Measurements from ENCODE around the gene MSI2. TPM values are rescaled to one million over a fixed set of nuclear protein-coding genes. Genes with fewer than 3 reads are reported as not detected.

MSI2 gene
- total and polyA plus RNA-seq, 12 donors: 32.6 to 411 (median 148) TPM

DNA sequence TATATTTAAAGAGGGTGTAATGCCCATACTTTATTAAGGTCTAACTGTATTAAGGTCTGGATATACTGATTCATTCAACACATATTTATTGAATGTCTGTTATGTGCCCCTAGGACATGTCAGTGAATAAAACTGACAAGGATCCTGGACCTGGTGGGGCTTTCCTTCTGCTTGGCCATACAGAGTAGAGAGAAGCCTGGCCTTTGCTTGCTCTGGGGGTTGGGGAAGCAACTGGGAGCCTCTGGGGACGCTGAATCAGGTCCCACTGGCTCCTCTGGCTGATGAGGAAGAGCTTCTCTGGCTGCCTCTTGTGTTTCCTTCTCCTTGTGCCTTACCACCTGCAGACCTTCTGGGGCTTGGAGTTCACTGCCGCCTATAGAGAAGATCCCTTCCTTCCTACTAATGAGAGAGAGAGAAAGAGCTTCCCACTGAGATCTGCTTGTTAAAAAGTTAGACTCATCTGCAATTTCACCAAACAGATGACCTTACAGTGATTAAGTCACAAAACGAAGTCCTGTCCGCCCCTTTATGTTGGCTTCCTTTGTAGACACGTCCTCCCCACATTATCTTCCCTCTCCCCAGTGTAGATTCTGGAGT lies 49.7 kb downstream of the MSI2 start:
- TF ChIP-seq, protein P1, sequence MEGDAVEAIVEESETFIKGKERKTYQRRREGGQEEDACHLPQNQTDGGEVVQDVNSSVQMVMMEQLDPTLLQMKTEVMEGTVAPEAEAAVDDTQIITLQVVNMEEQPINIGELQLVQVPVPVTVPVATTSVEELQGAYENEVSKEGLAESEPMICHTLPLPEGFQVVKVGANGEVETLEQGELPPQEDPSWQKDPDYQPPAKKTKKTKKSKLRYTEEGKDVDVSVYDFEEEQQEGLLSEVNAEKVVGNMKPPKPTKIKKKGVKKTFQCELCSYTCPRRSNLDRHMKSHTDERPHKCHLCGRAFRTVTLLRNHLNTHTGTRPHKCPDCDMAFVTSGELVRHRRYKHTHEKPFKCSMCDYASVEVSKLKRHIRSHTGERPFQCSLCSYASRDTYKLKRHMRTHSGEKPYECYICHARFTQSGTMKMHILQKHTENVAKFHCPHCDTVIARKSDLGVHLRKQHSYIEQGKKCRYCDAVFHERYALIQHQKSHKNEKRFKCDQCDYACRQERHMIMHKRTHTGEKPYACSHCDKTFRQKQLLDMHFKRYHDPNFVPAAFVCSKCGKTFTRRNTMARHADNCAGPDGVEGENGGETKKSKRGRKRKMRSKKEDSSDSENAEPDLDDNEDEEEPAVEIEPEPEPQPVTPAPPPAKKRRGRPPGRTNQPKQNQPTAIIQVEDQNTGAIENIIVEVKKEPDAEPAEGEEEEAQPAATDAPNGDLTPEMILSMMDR (IDR thresholded peaks at IDR 0.05): no peak
- no peak for TF ChIP-seq POLR2A (IDR thresholded peaks at IDR 0.05)
- no peaks in the 10 kb centered on the region for H3K36me3 ChIP-seq (replicated peaks in 1 of 2)
- H3K9me3 ChIP-seq (replicated peaks in 1 of 3): no peaks in the 10 kb centered on the region
- 82 to 90% (median 86%) methylated on average over 5 of the region's 5 CpGs for WGBS, 4 donors
- H3K4me3 ChIP-seq: no peak overlapping the region
- DNase-seq: no peak
- intact Hi-C loops (cut with DNase I): no loop called here
- peaks cover 6 to 31% of the 10 kb centered on the region in 2 donors for H3K4me1 ChIP-seq (replicated peaks in 1 of 2)
- H3K27me3 ChIP-seq: no peaks in the 10 kb centered on the region
- peak overlapping the region in 1 of 5 donors; percentile 23 for H3K27ac ChIP-seq

DNA sequence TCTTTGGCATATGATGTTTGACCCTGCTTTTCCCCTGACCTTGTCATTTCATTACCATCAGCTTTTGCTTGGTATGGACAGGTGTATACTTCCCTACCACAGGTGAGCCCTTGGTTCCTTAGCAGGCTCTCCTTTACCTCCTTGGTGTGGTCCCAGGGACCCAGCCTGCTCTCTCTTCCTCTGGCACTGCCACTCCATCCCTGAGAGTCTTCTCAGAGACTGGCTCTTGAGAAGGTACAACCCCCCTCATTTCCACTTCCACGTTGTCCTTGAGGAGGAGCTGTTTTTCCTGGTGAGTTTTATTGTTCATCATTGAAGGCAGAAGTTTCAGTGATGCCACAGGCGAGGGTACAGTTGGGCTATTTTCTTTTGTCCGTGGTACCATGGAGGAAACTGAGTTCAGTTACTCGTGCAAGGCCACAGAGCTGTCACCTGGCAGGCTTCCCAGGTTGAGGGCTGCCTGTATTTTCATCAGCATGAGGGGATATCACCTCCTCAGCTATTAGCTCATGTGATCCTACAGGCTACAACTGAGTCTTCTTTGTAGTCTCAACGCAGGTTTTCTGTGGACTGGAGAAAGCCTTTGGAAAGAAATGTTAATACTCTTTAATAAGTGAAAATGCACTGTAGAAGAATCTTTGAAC lies 52.3 kb downstream of the MSI2 start:
- peaks cover 19 to 55% of the 10 kb centered on the region in 2 donors for H3K4me1 ChIP-seq (replicated peaks in 1 of 2)
- no peaks in the 10 kb centered on the region for H3K36me3 ChIP-seq (replicated peaks in 1 of 2)
- peak in 4 of 7 donors; percentile 59 to 68 (median 62) for DNase-seq
- H3K4me3 ChIP-seq: no peak overlapping the region
- H3K27ac ChIP-seq: peak overlapping the region in 3 of 5 donors; percentile 43 to 54 (median 50)
- H3K27me3 ChIP-seq: no peaks in the 10 kb centered on the region
- intact Hi-C loops (cut with DNase I): no loop called here
- 46 to 54% (median 53%) methylated on average over 3 to 5 of the region's 5 CpGs for WGBS, 4 donors
- TF ChIP-seq, protein P1 (IDR thresholded peaks at IDR 0.05): no peak
- no peak for TF ChIP-seq POLR2A (IDR thresholded peaks at IDR 0.05)
- no peaks in the 10 kb centered on the region for H3K9me3 ChIP-seq (replicated peaks in 1 of 3)

DNA sequence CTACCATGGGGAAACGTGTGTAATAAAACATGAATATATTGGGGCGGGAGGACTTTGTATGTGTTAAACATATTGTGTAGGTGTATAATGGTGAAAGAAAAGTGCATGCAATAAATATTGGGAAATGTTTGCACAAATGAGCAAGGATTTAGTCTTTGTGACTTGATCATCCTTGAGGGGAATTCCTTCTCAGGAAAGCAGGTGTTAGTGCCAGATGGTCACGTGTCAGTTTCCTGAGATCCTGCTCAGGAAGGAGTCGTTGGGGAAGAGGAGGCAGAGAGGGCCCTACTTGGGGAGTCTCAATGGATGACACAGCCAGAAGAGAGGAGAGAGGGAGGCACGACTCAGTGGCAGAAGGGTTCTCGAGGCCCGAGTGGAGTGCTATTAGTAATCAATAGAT lies 53.2 kb downstream of the MSI2 start:
- no peaks in the 10 kb centered on the region for H3K9me3 ChIP-seq (replicated peaks in 1 of 3)
- TF ChIP-seq POLR2A (IDR thresholded peaks at IDR 0.05): no peak
- TF ChIP-seq, protein P1 (IDR thresholded peaks at IDR 0.05): no peak
- H3K4me3 ChIP-seq: no peak overlapping the region
- intact Hi-C loops (cut with DNase I): no loop called here
- H3K27ac ChIP-seq: peak overlapping the region in 3 of 5 donors; percentile 43 to 54 (median 50)
- DNase-seq: peak in 1 of 7 donors; percentile 49
- peaks cover 19 to 60% of the 10 kb centered on the region in 2 donors for H3K4me1 ChIP-seq (replicated peaks in 1 of 2)
- WGBS, 4 donors: 57 to 75% (median 71%) methylated on average over 7 of the region's 7 CpGs
- H3K36me3 ChIP-seq (replicated peaks in 1 of 2): no peaks in the 10 kb centered on the region
- no peaks in the 10 kb centered on the region for H3K27me3 ChIP-seq

DNA sequence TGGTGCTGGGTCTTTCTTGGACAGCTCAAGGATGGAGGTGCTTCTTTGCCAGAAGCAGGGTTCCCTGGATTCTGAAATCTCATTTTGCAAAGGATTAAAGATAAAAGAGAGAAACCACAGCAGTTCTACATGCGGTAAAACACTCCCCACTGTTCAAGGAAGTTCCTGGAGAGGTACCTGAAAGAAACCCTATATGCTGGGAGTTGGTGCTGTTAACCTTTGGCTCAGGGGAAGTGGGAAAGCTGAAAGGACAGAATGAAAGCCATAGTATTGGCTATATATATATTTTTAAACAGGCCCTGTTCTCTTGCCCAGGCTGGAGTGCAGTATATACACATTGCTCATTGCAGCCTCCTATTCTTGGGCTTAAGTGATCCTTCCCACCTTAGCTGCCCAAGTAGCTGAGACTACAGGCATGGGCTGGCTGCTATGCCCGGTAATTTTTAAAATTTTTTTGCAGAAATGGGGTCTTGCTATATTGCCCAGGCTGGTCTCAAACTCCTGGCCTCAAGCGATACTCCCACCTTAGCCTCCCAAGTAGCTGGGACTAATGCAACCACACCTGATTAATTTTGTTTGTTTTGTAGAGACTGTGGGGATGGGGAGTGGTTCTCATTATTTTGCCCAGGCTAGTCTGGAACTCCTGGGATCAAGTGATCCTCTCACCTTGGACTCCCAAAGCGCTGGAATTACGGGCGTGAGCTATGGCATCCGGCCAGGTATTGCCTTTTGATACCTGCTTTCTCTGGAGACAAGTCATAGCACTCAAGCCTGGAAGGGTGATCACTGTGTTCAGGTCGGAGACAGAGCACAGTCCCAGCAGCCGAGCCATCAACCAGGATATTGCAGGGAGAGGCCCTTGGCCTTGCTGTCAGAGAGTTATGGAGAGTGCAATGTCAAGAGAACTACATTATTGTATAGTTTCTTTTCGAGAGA lies 55.2 kb downstream of the MSI2 start:
- Histone ChIP-seq H3K4me3 (no peak overlapping the region), H3K27ac (peak overlapping the region in 3 of 5 donors; percentile 4 to 38 (median 27)), H3K36me3 (replicated peaks in 1 of 2) (no peaks in the 10 kb centered on the region), H3K9me3 (replicated peaks in 1 of 3) (no peaks in the 10 kb centered on the region), H3K4me1 (replicated peaks in 1 of 2) (peaks cover 19 to 68% of the 10 kb centered on the region in 2 donors), H3K27me3 (no peaks in the 10 kb centered on the region)
- 58 to 72% (median 67%) methylated on average over 10 of the region's 10 CpGs for WGBS, 4 donors
- TF ChIP-seq, protein P1 (IDR thresholded peaks at IDR 0.05): no peak
- TF ChIP-seq POLR2A (IDR thresholded peaks at IDR 0.05): no peak
- DNase-seq: no peak
- intact Hi-C loops (cut with DNase I): loop anchor here in 1 of 2 donors (10.0 kb wide), 1 partner anchor 103 kb away; no protein-coding TSS in a partner anchor

All from adrenal gland (tissue), 12 donors.